Epithelial cell of esophagus (primary cell): ENCODE data around the gene ERC2.

ENCODE experiments used
- DNase-seq: peaks from one replicate; pipeline ENCODE4 v3.0.0; 2010; ENCODE audit warnings: low read depth
- H3K4me3 ChIP-seq: 2 replicates; pipeline ENCODE4 v1.5.1; 2011; ENCODE audit warnings: mild to moderate bottlenecking, low read length, control low read depth
- TF ChIP-seq, protein P1 (sequence below): IDR thresholded peaks from 2 replicates; pipeline ENCODE4 v1.5.1; 2011; ENCODE audit warnings: low read depth, mild to moderate bottlenecking, low read length, control low read depth, inconsistent platforms; ENCODE audit not compliant: insufficient read depth; ENCODE audit errors: missing control alignments

Gene ERC2

DNA sequence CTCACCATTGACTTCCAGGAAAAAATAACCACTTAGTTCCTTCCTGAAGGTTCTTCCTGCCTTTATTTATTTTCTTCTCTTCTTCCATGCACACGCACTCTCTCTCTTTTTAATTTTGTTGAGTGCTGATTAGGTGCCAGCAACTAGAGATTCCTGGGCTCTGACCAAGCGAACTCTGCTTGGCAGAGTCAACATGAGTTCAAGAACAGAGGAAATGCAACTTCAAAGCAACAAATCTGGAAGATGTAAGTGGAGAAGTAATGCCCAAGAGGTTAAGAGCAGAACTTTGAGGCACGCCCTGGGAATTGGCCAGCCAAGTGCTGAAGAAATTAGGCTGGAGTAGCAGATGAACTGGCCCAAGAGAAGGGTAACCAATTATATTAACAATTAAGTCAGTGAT lies 8.5 kb downstream of the ERC2 start:
- H3K4me3 ChIP-seq, result no peak overlapping the region
- TF ChIP-seq, protein P1, sequence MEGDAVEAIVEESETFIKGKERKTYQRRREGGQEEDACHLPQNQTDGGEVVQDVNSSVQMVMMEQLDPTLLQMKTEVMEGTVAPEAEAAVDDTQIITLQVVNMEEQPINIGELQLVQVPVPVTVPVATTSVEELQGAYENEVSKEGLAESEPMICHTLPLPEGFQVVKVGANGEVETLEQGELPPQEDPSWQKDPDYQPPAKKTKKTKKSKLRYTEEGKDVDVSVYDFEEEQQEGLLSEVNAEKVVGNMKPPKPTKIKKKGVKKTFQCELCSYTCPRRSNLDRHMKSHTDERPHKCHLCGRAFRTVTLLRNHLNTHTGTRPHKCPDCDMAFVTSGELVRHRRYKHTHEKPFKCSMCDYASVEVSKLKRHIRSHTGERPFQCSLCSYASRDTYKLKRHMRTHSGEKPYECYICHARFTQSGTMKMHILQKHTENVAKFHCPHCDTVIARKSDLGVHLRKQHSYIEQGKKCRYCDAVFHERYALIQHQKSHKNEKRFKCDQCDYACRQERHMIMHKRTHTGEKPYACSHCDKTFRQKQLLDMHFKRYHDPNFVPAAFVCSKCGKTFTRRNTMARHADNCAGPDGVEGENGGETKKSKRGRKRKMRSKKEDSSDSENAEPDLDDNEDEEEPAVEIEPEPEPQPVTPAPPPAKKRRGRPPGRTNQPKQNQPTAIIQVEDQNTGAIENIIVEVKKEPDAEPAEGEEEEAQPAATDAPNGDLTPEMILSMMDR, result no peak
- DNase-seq, result no peak

DNA sequence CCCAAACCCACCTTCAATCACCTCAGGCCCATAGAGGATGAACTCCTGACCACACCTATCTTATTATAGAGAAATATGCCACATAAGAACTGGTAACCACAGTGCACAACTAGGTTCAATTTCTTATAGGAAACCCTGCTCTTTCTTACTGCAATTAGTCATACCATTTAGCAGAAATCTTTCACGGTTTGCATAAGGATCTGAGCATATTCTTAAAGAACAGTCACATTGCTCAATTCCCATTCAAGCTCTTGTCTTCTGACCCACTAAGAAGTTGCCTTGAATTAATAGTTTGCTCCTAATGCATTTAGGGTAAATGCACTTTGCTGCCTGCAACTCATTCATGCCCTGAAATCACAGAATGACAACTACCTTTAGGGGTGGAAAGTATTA lies 9.2 kb downstream of the ERC2 start:
- H3K4me3 ChIP-seq, result no peak overlapping the region
- peak; percentile 10 for DNase-seq
- TF ChIP-seq, protein P1, result no peak

DNA sequence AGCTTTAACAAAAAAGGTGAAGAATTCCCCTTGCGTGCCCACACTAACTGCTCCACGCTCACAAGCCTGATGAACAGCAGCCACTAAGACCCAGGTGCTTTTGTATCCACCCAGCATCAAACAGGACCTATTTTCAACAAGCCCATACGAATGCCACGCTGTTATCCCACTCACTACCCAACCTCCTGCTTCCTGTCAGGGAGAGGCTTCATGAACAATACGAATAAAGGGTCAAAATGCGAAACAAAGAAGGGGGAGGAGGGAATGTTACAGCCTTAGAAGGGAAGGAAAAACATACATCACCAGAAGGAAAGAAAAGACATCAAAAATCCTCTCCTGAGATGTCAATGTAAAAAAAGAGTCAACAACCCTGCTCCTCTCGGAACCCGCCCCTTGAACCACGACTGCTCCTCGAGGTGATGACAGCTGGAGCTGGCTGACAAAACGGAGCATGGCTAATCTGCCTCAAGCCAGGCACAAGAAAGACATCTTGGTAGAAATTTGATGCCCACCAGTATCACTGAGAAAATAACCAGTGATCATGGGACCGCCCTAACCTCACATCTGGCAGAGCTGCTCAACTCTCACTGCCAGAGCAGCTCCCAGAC lies 9.7 kb downstream of the ERC2 start:
- TF ChIP-seq, protein P1, result no peak
- no peak overlapping the region for H3K4me3 ChIP-seq
- no peak for DNase-seq

DNA sequence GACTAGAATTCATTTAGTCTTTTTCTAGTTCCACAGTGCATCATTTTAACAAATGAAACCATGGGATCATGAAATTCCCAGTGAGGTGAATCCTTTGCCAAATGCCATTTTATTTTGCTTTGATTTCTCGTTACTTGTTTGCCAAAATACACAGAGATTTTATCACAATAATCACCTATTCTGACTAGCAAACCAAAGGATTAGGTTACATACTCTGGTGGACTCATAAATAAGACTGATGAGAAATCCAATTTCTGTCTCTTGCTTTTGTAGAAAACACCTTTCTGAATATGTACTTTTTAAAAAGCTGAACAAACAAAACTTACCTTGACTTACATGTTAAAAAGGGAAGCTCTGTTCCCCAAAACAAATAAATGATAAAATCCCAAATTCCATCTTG lies 12.2 kb downstream of the ERC2 start:
- TF ChIP-seq, protein P1, result no peak

DNA sequence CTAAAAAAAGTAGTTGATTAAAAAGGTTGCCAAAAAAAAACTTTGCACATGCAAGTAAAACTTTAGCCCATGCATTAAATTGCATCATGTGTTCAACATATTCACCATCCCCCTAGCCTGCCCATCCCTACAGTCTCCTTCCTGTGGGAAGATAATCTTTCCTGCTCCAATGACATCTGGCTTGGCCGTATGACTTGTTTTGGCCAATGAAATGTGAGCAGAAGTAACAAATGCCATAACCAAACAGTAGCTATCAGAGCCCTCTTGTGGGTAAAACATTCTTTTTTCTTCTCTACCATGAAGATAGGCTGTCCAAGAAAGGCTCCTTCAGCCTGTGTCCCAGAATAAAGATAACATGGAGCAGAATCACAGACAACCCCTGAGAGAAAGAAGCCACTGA lies 15.3 kb downstream of the ERC2 start:
- TF ChIP-seq, protein P1, result no peak
- no peak overlapping the region for H3K4me3 ChIP-seq
- DNase-seq, result no peak

More for the DNA sequence above, 12.2 kb downstream of the ERC2 start:
- H3K4me3 ChIP-seq, result no peak overlapping the region
- no peak for DNase-seq

DNA sequence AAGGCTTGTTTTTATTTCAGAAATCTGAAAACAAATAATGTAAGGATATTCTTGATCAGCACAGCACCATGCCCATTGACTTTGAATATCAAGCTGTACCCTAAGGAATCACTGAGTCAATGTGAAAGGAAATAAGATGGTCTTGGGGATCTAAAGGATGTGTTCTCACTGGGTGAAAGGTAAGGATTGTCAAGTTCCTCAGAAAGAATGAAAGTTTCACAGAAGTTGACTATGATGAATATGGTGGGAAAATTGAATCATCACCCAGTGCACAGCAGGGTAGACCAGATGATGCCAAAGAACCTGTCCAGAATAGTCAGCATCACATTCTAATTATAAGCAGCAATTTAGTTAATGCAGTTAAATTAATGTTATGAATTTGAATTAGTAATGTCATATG lies 16.2 kb downstream of the ERC2 start:
- TF ChIP-seq, protein P1, result no peak
- no peak for DNase-seq
- no peak overlapping the region for H3K4me3 ChIP-seq

DNA sequence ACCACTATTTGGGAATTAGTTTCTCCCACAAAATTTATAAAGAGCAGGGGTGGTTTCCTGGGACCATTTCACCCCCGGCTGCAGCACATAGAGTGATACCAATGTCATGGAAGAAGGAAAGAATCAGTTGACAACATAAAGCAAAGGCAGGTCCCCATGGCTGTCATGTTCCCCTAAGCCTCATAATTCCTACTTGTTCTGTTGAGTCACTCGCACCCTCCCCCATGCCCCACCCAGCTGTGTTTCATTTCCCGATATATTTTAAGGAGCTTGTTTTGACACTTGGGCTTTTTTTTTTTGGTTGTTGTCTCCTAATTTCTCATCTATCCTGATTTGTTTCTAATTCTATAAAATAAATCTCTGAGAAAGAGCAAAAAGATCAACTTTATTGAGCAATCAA lies 24.9 kb downstream of the ERC2 start:
- H3K4me3 ChIP-seq, result no peak overlapping the region
- TF ChIP-seq, protein P1, result no peak
- no peak for DNase-seq
